Effector memory CD4-positive, alpha-beta T cell (primary cell): ENCODE results near the gene ACTL10.
"Not testable (repeated sequence)": the region's sequence is repeated elsewhere in the genome, so short reads cannot be mapped to it uniquely, and the experiment has no call there.

Experiments
- DNase-seq, 3 donors: peaks; one replicate each; pipeline ENCODE4 v3.0.0-alpha.2; 2020
- H3K27ac ChIP-seq: 2 replicates; pipeline ENCODE4 v1.7.0; 2013; ENCODE audit warnings: mild to moderate bottlenecking, low read length, moderate library complexity; ENCODE audit not compliant: insufficient read depth, poor library complexity, severe bottlenecking
- H3K27me3 ChIP-seq: replicated peaks from 2 replicates; pipeline ENCODE4 v1.7.0; 2013; ENCODE audit warnings: mild to moderate bottlenecking, low read length; ENCODE audit not compliant: insufficient read depth, control insufficient read depth, poor library complexity, severe bottlenecking
- H3K36me3 ChIP-seq: 2 replicates; pipeline ENCODE4 v1.7.0; 2013; ENCODE audit warnings: mild to moderate bottlenecking, low read length, moderate library complexity; ENCODE audit not compliant: control insufficient read depth, insufficient read depth
- H3K4me1 ChIP-seq: 2 replicates; pipeline ENCODE4 v1.7.0; 2013; ENCODE audit warnings: low read length, mild to moderate bottlenecking; ENCODE audit not compliant: control insufficient read depth, insufficient read depth, poor library complexity, severe bottlenecking
- H3K4me3 ChIP-seq: 2 replicates; pipeline ENCODE4 v1.7.0; 2013; ENCODE audit warnings: low read length, low read depth, mild to moderate bottlenecking; ENCODE audit not compliant: insufficient read depth, poor library complexity, severe bottlenecking
- H3K9me3 ChIP-seq: 2 replicates; pipeline ENCODE4 v1.7.0; 2013; ENCODE audit warnings: mild to moderate bottlenecking, low read length, moderate library complexity; ENCODE audit not compliant: control insufficient read depth

ACTL10 gene

GRCh38 chr20:33694639-33695012 is 27.9 kb downstream of the ACTL10 start:
- H3K9me3 ChIP-seq, result no peaks in the 10 kb centered on the region
- no peaks in the 10 kb centered on the region for H3K36me3 ChIP-seq
- H3K27me3 ChIP-seq, result no peaks in the 10 kb centered on the region
- DNase-seq, result no peak
- no peak overlapping the region for H3K4me3 ChIP-seq
- H3K27ac ChIP-seq, result no peak overlapping the region
- no peaks in the 10 kb centered on the region for H3K4me1 ChIP-seq

GRCh38 chr20:33696448-33696847 is 29.7 kb downstream of the ACTL10 start:
- no peak for DNase-seq
- Histone ChIP-seq H3K27me3 (no peaks in the 10 kb centered on the region), H3K4me1 (no peaks in the 10 kb centered on the region), H3K4me3 (no peak overlapping the region), H3K27ac (no peak overlapping the region), H3K9me3 (no peaks in the 10 kb centered on the region), H3K36me3 (no peaks in the 10 kb centered on the region)

- H3K4me1 ChIP-seq, result no peaks in the 10 kb centered on the region
- H3K9me3 ChIP-seq, result no peaks in the 10 kb centered on the region
- no peak overlapping the region for H3K27ac ChIP-seq
- no peak for DNase-seq
- no peaks in the 10 kb centered on the region for H3K27me3 ChIP-seq
- H3K36me3 ChIP-seq, result no peaks in the 10 kb centered on the region
- no peak overlapping the region for H3K4me3 ChIP-seq
Observed at GRCh38 chr20:33697129-33697528, 30.4 kb downstream of the ACTL10 start.

- not testable (repeated sequence) for H3K4me3 ChIP-seq, H3K36me3 ChIP-seq, DNase-seq, H3K9me3 ChIP-seq, H3K27ac ChIP-seq, H3K27me3 ChIP-seq, H3K4me1 ChIP-seq
Observed at GRCh38 chr20:33698966-33699365, 32.2 kb downstream of the ACTL10 start.

- H3K27ac ChIP-seq, H3K9me3 ChIP-seq, H3K4me3 ChIP-seq, H3K27me3 ChIP-seq, H3K4me1 ChIP-seq, H3K36me3 ChIP-seq, DNase-seq: not testable (repeated sequence)
Observed at GRCh38 chr20:33700696-33701441, 34.1 kb downstream of the ACTL10 start.

- peaks cover 7% of the 10 kb centered on the region for H3K36me3 ChIP-seq
- no peaks in the 10 kb centered on the region for H3K4me1 ChIP-seq
- no peaks in the 10 kb centered on the region for H3K9me3 ChIP-seq
- H3K27me3 ChIP-seq, result no peaks in the 10 kb centered on the region
- H3K4me3 ChIP-seq, result no peak overlapping the region
- H3K27ac ChIP-seq, result no peak overlapping the region
- no peak for DNase-seq
Observed at GRCh38 chr20:33701629-33702450, 35.1 kb downstream of the ACTL10 start.

- no peak for DNase-seq
- peaks cover 14% of the 10 kb centered on the region for H3K36me3 ChIP-seq
- no peaks in the 10 kb centered on the region for H3K27me3 ChIP-seq
- H3K27ac ChIP-seq, result no peak overlapping the region
- no peaks in the 10 kb centered on the region for H3K4me1 ChIP-seq
- no peaks in the 10 kb centered on the region for H3K9me3 ChIP-seq
- no peak overlapping the region for H3K4me3 ChIP-seq
Observed at GRCh38 chr20:33702861-33703260, 36.1 kb downstream of the ACTL10 start.

GRCh38 chr20:33703498-33704137 is 36.9 kb downstream of the ACTL10 start:
- H3K4me1 ChIP-seq, result no peaks in the 10 kb centered on the region
- no peaks in the 10 kb centered on the region for H3K9me3 ChIP-seq
- H3K36me3 ChIP-seq, result peaks cover 14% of the 10 kb centered on the region
- no peak overlapping the region for H3K27ac ChIP-seq
- no peaks in the 10 kb centered on the region for H3K27me3 ChIP-seq
- H3K4me3 ChIP-seq, result no peak overlapping the region
- DNase-seq, result no peak

- DNase-seq, result no peak
- no peaks in the 10 kb centered on the region for H3K4me1 ChIP-seq
- peaks cover 14% of the 10 kb centered on the region for H3K36me3 ChIP-seq
- H3K27ac ChIP-seq, result no peak overlapping the region
- H3K9me3 ChIP-seq, result no peaks in the 10 kb centered on the region
- H3K4me3 ChIP-seq, result no peak overlapping the region
- no peaks in the 10 kb centered on the region for H3K27me3 ChIP-seq
Observed at GRCh38 chr20:33704197-33704924, 37.6 kb downstream of the ACTL10 start.
